ENCODE results near the gene PKN1.

Gene PKN1

GRCh38 chr19:14512406-14512961, 79.4 kb downstream of the PKN1 start:
- DNase-seq (ENCODE audit: low read depth in 2 of 3, low spot score in 2 of 3) = no peak

DNA sequence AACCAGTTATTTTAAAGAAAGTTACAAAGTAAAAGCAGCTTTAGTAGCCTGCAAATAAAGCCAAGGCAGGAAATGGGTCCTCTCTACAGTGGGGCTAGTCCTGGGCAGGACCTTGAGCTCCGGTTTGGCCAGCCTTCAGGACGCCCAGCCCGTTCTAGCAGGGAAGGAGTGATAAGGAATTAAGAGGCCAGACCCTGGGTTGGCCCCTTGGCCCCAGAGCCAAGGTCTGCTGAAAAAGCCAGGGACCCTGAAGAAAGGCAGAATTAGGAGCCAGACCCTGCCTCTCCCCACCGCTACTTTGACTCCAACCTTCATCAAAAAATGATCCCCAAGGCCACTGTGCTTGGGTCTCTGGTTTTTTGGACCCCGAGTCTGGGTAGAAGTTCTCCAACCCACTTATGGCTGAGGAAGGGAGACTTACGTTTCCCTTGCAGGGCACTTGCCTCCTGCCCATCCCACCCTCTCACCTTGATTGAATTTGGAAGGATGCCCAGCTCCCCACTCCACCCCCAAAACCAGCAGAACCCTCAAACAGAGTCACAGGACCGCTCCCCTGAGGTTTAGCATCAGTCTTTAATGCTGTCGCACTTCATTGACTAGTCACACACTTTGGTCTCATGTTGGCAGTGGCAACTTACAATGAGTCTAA, 81.2 kb downstream of the PKN1 start:
- DNase-seq (ENCODE audit: low read depth in 2 of 3, low spot score in 2 of 3) = no peak

- no peak for DNase-seq (ENCODE audit: low read depth in 2 of 3, low spot score in 2 of 3)
Observed at GRCh38 chr19:14515501-14516047, 82.5 kb downstream of the PKN1 start.

GRCh38 chr19:14516048-14516534, 83.0 kb downstream of the PKN1 start:
- no peak for DNase-seq (ENCODE audit: low read depth in 2 of 3, low spot score in 2 of 3)

DNA sequence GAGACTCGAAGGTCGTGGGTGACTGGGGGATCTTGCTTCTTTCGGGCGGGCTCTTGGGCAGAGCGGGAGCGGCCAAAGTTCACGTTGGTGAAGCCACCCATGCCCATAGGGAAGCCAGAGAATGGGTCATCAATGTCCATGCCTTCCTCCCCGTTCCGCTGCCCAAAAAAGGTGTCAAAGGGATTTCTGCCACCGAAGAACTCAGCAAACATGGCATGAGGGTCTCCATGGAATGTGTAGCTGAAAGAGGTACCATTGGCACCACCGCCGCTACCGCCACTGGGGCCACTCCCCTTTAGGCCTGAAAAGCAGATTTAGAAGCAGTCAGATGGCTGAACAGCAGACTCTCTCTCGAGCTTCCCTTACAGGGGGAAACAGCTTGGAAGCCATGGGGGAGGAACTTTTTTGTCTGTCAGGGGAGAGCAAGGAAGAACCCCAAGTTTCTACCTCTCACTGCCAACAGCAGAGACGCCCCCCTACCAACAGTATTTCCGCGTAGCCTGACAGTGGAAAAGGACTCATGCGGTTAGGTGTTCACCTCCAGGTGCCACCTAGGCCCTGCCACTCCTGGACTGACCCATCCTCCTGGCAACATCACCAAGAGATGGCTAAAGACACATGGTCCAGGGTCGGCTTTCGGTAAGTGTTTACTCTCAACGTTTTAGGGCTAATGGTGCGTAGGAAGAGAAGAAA, 83.8 kb downstream of the PKN1 start:
- DNase-seq (ENCODE audit: low read depth in 2 of 3, low spot score in 2 of 3) = no peak

DNA sequence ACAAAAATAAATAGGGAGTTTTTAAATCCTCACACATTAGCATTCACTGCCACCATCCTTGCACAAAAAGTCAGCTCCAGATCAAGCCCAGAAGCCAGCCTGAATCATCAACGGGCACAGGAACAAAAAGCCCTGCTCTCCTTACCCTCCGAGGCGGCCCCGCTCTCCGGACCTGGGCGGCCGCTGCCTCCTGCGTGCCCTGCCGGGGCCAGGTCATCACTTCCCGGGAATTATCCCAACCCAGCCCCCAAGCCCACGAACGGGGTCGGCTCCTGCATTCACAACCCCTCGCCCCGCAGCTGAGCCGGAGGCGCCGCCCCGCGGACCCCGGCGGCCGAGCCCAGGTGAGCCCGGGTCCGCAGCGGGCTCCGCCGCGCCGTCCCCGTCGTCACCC, 84.3 kb downstream of the PKN1 start:
- DNase-seq (ENCODE audit: low read depth in 2 of 3, low spot score in 2 of 3) = no peak

GRCh38 chr19:14517840-14518505, 84.9 kb downstream of the PKN1 start, which contains the start of gene DNAJB1:
DNAJB1 (minus strand) TSS chr19:14518397; CDS start chr19:14518349, 48 bp downstream.
- peak in 1 of 3 experiments; percentile 61 for DNase-seq (ENCODE audit: low read depth in 2 of 3, low spot score in 2 of 3)

DNA sequence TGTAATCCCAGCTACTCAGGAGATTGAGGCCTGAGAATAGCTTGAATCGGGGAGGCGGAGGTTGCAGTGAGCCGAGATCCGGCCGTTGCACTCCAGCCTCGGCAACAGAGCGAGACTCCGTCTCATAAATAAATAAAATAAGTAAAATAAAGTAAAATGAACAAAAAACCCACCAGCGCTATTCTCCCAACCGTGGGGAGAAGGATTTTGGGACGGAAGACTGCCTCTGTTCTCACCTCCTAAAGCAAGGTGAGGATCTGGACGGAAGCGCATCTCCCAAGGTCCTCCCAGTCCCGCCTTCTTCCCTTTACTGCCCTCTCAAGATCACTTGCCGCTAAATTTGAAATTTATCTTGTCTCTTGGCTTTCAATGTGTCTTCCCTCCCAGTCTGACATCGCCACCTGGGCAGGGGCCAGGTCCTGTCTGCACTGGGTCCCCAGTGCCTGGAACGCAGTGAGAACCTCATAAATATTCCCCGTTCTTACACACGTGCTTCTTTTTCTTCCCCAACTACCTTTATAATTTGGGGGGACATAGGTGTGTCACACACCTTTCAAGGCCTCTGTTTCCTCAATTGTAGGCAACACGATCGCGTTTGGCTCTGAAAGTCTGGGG, 86.2 kb downstream of the PKN1 start:
- no peak for DNase-seq (ENCODE audit: low read depth in 2 of 3, low spot score in 2 of 3)

GRCh38 chr19:14519860-14520407, 86.8 kb downstream of the PKN1 start:
- no peak for DNase-seq (ENCODE audit: low read depth in 2 of 3, low spot score in 2 of 3)

DNA sequence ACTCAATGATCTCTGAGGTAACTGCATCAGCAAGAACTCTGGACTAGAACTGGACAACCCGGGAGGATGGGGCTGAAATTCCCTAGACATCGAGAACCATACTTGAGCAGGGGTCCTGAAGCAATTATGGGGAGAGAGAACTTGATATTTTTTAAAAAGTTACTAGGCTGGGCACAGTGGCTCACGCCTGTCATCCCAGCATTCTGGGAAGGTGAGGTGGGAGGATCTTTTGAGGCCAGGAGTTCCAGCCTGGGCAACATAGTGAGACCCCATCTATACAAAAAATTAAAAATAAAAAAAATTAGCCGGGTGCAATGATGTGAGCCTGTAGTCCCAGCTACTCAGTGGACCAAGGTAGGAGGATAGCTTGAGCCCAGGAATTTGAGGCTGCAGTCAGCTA, 87.4 kb downstream of the PKN1 start:
- DNase-seq (ENCODE audit: low read depth in 2 of 3, low spot score in 2 of 3) = no peak
